HG02678 (cell line): ENCODE data around the gene ATP13A2.
"Not testable (repeated sequence)": the region's sequence is repeated elsewhere in the genome, so short reads cannot be mapped to it uniquely, and the experiment has no call there.

Experiments
- ATAC-seq: cut with Tn5 transposase; IDR thresholded peaks from one replicate; pipeline ENCODE4 v1.9.1; 2021; ENCODE audit warnings: mild to moderate bottlenecking, moderate library complexity; ENCODE audit not compliant: unreplicated experiment

The ATP13A2 gene

DNA sequence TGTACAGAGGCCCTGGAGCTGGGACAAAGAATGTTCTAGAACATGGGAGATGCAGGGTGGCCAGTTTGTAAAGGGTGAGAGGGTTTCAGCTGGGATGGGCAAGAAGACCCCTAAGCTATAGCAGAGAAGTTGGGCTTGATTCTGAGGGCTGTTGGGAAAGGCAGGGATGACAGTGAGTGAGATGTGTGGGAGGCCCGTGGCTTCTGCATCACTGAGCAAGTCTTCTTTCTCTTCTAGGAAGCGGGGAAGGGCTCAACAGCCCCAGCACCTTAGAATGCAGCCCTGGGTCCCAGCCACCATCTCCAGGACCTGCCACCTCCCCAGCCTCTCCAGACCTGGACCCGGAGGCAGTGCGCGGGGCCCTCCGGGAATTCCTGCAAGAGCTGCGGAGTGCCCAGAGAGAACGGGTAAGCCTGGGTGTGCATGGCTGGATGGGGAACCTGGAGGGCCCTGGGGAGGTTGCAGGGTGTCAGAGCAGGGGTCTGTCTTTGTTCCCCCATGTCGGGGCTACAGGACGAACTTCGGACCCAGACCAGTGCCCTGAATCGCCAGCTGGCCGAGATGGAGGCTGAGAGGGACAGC lies 46.2 kb downstream of the ATP13A2 start:
- no peak for ATAC-seq

DNA sequence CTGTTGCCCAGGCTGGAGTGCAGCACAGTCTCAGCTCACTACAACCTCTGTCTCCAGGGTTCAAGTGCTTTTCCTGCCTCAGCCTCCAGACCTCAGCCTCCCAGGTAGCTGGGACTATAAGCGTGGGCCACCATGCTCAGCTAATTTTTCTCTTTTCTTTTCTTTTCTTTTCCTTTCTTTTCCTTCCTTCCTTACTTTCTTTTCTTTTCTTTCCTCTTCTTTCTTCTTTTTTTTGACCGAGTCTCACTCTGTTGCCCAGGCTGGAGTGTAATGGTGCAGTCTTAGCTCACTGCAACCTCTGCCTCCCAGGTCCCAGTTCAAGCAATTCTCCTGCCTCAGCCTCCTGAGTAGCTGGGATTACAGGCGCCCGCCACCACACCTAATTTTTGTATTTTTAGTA lies 47.6 kb downstream of the ATP13A2 start:
- ATAC-seq: not testable (repeated sequence)

DNA sequence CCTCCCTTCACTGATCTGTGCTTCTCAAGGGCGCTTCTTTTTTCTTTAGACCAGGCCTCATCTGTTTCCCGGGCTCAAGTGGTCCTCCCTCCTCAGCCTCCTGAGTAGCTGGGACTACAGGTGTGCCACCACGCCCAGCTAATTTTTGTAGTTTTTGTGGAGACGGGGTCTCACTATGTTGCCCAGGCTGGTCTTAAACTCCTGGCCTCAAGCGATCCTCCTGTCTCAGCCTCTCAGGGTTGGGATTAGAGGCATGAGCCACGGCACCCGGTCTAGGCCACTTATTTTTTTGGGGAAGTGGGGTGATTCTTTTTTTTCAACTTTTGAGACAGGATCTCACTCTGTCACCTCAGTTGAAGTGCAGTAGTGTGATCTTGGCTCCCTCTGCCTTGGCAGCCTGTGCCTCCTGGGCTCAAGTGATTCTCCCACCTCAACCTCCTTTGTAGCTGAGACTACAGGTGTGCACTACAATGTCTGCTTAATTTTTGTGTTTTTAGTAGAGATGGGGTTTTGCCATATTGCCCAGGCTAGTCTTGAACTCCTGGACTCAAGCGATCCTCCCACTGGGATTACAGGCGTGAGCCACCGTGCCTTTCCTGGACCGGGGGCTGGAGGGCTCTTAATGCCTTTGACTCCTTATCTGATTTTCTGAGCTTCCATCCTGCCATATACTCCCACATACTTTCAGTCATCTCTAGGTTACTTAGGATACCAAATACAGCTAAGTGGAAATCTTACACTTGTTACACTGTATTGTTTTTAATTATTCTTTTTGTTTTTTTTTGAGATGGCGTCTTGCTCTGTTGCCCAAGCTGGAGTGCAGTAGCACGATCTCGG lies 50.2 kb downstream of the ATP13A2 start:
- no peak for ATAC-seq

DNA sequence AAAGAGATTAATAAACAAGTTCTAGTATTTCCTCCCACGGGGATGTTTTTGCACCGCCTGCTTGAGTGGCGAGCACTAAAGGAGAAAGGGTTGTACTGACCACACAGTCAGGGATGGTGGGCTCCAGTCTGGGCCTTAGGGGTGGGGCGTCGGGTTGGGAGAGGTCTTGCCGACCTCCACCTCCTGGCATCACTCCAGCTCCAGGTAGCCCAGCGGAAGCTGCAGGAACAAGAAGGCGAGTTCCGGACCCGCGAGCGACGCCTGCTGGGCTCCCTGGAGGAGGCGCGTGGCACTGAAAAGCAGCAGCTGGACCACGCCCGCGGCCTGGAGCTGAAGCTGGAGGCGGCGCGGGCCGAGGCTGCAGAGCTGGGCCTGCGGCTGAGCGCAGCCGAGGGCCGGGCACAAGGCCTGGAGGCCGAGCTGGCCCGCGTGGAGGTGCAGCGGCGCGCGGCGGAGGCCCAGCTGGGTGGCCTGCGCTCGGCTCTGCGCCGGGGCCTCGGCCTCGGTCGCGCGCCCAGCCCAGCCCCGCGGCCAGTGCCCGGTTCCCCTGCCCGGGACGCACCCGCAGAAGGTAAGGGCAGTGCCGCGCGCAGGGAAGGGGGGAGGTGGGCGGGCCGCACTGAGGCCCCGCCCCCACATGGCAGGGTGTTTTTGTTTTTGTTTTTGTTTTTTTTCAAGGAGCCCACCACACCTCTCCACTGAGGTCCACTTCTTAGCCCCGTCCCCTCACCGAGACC lies 51.0 kb downstream of the ATP13A2 start:
- peak; percentile 73 for ATAC-seq

DNA sequence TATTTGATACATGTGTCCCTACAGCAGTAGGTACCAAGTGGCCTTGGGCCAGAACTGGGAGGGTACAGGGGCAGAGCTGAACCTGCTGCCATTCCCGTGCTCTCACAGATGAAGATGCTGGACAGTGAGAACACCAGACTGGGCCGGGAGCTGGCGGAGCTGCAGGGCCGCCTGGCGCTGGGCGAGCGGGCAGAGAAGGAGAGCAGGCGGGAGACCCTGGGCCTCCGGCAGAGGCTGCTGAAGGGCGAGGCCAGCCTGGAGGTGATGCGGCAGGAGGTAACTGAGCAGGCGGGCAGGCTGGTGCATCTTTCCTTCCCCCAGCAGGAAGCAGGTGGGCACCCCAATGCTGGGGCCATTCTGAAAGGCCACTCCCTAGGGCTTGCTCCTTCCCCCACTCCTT lies 53.3 kb downstream of the ATP13A2 start:
- no peak for ATAC-seq

DNA sequence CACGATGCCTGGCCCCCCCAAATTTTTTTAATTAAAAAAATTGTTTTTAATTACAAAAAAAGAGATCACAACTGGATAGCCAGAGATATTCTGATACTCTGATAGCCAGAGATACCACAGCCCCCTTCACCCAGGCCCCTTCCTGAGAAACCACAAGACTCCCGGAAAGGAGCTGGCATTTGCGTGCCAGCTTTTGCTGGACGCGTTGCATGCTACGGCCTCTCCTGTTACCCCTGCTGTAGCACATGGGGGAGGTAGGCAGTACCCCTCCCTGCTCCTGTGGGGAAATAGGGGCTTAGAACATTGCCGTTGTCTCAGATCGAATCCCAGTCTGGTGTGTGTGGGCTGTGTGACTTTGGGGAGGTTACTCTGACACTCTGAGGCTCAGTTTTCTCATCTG lies 54.0 kb downstream of the ATP13A2 start:
- ATAC-seq: no peak

DNA sequence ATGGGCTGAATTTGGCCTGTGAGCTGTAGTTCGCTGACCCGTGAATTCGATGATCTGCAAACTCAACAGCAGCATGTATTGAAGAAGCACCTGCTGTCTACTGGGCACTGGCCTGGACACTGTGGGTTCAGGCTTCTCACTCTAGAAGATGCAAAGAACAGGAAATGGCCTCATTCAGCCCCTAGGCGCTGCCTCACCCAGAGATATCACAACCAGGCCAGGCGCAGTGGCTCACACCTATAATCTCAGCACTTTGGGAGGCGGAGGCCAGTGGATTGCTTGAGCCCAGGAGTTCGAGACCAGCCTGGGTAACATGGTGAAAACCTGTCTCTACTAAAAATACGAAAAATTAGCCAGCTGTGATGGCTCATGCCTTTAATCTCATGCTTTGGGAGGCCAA lies 55.0 kb downstream of the ATP13A2 start:
- ATAC-seq: no peak

DNA sequence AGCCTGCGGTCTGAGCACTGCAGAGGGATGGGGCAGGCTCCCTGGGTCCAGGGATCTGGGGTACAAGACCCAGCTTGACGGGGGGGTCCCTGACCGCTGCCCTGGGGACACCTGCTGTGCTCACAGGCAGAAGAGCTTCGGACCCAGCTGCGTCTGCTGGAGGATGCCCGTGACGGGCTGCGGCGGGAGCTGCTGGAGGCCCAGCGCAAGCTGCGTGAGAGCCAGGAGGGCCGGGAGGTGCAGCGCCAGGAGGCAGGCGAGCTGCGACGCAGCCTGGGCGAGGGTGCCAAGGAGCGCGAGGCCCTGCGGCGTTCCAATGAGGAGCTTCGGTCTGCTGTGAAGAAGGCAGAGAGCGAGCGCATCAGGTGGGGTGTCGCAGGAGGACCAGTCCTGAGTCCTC lies 56.5 kb downstream of the ATP13A2 start:
- no peak for ATAC-seq

DNA sequence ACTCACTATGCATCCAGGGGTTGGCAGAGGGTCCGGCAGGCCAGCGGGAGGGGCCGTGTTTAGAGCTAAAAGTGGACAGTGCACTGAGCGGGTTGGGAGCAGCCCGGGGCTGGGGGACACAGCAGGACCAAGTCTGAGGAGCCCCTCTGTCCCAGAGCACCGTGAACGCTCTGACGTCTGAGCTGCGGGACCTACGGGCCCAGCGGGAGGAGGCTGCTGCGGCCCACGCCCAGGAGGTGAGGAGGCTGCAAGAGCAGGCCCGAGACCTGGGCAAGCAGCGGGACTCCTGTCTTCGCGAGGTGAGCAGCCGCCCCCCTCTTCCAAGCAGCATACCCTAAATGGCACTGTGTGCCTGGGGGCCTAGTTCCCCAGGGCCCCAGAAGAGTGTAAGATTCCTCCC lies 57.1 kb downstream of the ATP13A2 start:
- ATAC-seq: no peak

DNA sequence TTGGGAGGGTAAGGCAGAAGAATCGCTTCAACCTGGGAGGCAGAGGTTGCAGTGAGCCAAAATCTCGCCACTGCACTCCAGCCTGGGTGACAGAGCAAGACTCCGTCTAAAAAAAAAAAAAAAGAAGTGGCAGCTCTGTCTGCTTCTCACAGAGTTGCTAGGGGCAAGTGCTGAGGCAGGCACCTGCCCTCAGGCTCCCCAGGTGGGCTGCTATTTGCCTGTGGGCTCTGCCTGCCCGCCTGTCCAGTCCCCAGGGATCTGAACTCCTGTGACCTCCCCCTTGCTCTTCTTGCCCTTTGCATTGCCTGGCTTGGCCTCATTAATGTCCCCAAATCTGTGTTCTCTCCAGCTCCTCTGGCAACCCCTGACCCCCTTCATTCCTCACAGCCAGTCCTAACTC lies 59.4 kb downstream of the ATP13A2 start:
- not testable (repeated sequence) for ATAC-seq

DNA sequence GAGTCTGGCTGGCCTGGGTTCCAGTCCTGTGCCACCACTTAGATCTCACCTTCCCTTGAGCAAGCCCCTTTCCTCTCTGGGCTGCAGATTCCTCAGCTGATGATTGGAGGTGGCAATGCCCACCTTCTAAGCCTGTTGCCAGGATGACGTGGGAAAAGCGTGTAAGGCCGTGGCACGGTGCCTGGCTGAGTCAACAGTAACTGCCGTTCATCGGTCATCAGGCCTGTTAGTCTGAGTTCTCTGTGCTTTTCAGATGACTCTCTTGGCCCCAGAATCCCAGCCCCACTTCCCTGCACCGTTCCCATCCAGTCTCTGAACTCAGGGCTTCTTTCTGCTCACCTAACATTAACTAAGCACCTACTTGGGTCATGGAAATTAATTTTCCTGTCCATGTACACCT lies 62.7 kb downstream of the ATP13A2 start:
- ATAC-seq: not testable (repeated sequence)

DNA sequence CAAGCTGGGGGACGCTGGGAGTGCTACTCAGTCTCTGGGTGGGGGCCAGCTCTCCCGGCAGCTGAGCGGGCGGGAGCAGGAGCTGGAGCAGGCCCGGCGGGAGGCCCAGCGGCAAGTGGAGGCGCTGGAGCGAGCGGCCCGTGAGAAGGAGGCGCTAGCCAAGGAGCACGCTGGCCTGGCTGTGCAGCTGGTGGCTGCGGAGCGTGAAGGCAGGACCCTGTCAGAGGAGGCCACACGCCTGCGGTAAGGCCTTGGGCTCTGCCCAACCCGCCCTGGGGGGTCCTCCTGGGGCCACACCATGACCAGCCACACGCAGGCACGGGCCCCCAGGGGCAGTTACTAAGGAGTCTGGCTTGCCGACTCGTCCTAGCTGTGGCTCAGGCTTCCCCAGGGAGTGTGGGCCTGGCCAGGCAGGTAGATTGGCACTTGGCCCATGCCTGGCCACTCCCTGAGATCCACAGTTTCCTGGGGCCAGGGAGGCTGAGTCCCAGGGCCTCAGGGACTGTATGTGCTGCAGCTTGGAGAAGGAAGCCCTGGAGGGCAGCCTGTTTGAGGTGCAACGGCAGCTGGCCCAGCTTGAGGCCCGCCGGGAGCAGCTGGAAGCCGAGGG lies 63.3 kb downstream of the ATP13A2 start:
- not testable (repeated sequence) for ATAC-seq

DNA sequence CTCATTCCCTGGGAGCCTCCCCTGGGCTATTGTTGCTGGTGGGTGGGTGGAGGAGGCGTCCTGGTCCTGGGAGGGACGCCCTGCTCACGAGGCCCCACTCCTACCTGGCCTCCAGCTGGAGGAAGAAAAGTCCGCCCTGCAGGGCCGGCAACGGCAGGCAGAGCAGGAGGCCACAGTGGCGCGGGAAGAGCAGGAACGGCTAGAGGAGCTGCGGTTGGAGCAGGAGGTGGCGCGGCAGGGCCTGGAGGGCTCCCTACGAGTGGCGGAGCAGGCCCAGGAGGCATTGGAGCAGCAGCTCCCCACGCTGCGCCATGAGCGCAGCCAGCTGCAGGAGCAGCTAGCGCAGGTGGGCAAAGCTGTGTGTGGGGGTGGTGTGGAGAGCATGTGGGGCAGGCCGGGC lies 65.1 kb downstream of the ATP13A2 start:
- ATAC-seq: no peak

DNA sequence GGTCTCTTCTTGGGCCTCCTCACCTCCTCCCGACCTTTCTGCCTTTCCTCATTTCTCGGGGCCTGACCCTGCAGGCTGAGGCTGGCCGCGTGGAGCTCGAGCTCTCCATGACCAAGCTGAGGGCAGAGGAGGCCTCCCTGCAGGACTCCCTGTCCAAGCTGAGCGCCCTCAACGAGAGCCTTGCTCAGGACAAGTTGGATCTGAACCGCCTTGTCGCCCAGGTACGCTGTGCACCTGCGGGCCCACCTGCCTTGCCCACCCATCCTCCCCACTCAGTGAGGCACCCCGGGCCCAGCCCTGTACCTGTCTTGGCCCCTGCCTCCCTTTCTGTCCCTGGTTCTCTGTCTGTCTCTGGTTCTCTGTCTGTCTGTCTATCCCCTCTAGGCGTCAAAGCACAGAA lies 65.5 kb downstream of the ATP13A2 start:
- not testable (repeated sequence) for ATAC-seq

DNA sequence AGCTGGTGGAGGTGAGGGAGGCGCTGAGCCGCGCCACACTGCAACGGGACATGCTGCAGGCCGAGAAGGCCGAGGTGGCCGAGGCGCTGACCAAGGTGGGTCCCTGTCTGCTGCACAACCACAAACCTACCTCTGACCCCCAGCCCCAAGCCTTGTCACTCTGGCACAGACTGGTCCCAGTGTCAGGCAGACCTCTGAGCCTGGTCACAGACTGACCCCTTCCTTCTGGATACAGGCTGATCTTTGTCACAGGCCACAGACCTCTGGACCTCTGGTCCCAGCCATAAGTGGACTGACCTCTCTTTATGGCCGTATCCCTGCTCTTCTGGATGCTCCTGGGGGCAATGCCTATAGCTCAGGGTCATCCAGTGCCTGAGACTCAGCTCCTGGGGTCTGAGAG lies 66.2 kb downstream of the ATP13A2 start:
- not testable (repeated sequence) for ATAC-seq

DNA sequence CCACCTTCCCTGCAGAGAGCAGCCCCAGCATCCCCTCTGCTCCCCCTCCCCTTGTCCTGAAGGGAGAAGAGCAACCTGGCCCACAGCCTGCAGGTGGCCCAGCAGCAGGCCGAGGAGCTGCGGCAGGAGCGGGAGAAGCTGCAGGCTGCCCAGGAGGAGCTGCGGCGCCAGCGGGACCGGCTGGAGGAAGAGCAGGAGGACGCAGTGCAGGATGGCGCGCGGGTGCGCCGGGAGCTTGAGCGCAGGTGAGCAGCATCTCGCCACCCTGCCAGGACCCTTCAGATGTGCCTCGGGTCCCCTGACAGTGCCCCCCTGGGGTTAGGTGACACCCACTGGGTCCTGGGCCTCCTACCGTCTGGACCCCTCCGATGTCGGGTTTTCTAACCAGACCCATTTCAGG lies 67.7 kb downstream of the ATP13A2 start:
- ATAC-seq: no peak

DNA sequence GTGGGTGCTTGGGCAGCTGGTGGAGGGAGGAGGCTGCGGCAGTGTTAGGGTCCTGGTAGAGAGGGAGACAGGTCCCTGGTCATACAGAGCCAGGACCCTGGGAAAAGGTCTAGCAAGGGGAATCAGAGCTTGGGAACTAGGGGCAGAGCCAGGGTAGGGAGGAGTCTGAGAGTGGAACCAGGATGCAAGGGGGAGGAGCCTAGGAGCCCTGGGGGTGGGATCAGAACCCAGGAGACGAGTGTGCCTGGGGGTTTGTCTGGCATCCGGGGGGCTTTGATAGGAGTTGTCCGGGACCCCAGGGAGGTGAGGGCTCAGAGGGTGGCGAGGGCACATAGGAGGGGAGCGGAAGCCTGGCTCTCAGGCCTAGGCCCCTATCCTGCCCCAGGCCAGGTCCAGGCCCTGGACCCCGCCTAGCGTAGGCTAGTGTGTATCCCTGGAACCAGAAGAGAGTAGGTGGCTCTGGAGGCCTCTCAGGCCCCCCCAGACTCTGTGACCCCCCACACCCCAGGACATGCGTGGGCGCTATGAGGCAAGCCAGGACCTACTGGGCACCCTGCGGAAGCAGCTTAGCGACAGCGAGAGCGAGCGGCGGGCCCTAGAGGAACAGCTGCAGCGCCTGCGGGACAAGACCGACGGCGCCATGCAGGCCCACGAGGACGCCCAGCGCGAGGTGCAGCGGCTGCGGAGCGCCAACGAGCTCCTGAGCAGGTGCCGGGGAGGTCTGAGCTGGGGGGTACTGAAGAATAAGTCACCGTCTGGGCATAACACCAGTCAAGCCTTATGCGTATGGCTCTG lies 72.1 kb downstream of the ATP13A2 start:
- ATAC-seq: not testable (repeated sequence)

DNA sequence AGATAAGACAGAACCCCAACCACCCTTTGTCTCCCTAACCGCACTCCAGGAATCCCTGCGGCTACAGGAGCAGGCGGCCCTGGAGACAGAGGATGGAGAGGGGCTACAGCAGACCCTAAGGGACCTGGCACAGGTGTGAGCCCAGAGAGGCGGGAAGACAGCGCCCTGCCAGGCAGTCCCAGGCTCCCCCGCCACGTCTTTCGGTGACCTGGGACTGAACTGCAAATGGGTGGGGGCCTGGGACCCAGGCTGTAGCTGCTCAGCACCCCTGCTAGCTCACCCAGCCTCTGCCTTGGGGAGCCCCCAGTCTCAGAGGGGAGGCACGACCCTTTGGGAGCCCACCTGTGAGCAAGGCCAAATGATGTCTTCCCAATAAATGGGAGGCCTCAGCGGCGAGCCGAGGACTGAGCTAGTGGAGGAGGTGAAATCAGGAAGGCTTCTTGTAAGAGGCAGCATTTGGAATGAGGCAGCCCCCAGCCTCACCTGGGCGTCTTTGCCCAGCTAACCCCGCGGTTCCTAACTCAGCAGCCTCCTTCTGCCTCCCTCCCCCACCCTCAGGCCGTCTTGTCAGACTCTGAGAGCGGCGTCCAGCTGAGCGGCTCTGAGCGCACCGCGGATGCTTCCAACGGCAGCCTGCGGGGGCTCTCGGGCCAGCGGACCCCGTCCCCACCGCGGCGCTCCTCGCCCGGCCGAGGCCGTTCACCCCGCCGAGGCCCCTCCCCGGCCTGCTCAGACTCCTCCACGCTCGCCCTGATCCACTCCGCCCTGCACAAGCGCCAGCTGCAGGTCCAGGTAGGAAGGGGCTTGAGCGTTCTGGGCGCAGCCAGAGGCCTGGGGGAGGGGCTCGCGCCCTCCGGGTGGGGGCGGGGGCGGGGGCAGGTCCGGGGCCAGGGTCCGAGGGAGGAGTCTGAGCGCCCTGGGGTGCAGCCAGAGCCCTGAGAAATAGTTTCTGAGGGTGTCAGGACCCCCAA lies 73.1 kb downstream of the ATP13A2 start:
- no peak for ATAC-seq

DNA sequence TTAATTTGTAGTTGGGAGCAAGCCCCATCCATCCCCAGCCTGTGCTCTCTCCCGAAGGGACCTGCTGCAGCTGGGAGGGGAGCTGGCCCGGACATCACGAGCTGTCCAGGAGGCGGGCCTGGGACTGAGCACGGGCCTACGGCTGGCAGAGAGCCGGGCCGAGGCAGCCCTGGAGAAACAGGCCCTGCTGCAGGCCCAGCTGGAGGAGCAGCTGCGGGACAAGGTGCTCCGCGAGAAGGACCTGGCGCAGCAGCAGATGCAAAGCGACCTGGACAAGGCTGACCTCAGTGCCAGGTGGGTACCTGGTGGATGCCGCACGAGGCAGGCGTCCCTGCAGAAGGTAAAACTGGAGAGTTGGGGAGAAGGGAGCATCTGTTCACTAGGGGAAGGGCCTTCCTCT lies 75.1 kb downstream of the ATP13A2 start:
- not testable (repeated sequence) for ATAC-seq
